Endothelial cell of hepatic sinusoid (primary cell): Measurements from ENCODE around the gene APOE.
"Not testable (repeated sequence)": the region's sequence is repeated elsewhere in the genome, so short reads cannot be mapped to it uniquely, and the experiment has no call there.

ENCODE experiments used
- in situ Hi-C: cut with HindIII; loops from 2 replicates; pipeline ENCODE4 v1.10.0; 2017; ENCODE audit warnings: low sequenced_read_pairs

The APOE gene

DNA sequence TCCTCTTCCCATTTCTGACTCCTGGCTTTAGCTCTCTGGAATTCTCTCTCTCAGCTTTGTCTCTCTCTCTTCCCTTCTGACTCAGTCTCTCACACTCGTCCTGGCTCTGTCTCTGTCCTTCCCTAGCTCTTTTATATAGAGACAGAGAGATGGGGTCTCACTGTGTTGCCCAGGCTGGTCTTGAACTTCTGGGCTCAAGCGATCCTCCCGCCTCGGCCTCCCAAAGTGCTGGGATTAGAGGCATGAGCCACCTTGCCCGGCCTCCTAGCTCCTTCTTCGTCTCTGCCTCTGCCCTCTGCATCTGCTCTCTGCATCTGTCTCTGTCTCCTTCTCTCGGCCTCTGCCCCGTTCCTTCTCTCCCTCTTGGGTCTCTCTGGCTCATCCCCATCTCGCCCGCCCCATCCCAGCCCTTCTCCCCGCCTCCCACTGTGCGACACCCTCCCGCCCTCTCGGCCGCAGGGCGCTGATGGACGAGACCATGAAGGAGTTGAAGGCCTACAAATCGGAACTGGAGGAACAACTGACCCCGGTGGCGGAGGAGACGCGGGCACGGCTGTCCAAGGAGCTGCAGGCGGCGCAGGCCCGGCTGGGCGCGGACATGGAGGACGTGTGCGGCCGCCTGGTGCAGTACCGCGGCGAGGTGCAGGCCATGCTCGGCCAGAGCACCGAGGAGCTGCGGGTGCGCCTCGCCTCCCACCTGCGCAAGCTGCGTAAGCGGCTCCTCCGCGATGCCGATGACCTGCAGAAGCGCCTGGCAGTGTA, 2.7 kb downstream of the APOE start:
- in situ Hi-C loops, result no loop called here

DNA sequence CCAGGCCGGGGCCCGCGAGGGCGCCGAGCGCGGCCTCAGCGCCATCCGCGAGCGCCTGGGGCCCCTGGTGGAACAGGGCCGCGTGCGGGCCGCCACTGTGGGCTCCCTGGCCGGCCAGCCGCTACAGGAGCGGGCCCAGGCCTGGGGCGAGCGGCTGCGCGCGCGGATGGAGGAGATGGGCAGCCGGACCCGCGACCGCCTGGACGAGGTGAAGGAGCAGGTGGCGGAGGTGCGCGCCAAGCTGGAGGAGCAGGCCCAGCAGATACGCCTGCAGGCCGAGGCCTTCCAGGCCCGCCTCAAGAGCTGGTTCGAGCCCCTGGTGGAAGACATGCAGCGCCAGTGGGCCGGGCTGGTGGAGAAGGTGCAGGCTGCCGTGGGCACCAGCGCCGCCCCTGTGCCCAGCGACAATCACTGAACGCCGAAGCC, 3.3 kb downstream of the APOE start:
- in situ Hi-C loops, result no loop called here

DNA sequence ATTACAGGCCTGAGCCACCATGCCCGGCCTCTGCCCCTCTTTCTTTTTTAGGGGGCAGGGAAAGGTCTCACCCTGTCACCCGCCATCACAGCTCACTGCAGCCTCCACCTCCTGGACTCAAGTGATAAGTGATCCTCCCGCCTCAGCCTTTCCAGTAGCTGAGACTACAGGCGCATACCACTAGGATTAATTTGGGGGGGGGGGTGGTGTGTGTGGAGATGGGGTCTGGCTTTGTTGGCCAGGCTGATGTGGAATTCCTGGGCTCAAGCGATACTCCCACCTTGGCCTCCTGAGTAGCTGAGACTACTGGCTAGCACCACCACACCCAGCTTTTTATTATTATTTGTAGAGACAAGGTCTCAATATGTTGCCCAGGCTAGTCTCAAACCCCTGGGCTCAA, 4.2 kb downstream of the APOE start:
- in situ Hi-C loops, result loop anchor here (10.0 kb wide), 1 partner anchor 65 kb away; no protein-coding TSS in a partner anchor

DNA sequence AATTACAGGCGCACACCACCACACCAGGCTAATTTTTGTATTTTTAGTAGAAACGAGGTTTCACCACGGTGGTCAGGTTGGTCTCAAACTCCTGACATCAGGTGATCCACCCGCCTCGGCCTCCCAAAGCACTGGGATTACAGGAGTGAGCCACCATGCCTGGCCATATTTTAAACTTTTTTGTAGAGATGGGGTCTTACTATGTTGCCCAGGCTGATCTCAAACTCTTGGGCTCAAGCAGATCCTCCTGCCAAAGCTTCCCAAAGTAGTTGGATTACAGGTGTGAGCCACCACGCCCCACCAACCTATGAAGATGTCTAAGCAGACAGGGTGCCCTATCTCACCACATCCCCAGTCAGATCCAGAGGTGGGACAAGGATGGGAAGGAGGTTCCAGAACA, 6.3 kb downstream of the APOE start:
- in situ Hi-C loops, result loop anchor here (10.0 kb wide), 1 partner anchor 63 kb away; no protein-coding TSS in a partner anchor

DNA sequence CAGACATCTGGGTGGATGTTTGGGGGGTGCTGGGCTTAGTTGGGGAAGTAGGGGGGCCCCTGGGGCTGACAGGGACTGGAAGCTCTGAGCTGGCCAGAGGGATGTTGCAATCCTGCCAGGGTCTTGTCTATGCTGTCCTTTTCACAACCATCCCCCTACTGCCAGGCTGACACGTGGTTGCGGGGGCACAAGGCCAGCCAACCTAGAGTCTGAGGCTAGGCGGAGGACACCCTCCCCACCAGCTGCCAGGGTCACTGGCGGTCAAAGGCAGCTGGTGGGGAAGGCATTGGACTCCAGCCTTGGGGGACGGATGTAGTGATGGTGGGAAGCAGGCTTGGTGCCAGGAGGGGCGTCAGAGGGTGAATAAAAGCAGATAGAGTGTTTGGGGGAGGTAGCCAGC, 7.3 kb downstream of the APOE start:
- in situ Hi-C loops, result loop anchor here (10.0 kb wide), 1 partner anchor 62 kb away; no protein-coding TSS in a partner anchor

DNA sequence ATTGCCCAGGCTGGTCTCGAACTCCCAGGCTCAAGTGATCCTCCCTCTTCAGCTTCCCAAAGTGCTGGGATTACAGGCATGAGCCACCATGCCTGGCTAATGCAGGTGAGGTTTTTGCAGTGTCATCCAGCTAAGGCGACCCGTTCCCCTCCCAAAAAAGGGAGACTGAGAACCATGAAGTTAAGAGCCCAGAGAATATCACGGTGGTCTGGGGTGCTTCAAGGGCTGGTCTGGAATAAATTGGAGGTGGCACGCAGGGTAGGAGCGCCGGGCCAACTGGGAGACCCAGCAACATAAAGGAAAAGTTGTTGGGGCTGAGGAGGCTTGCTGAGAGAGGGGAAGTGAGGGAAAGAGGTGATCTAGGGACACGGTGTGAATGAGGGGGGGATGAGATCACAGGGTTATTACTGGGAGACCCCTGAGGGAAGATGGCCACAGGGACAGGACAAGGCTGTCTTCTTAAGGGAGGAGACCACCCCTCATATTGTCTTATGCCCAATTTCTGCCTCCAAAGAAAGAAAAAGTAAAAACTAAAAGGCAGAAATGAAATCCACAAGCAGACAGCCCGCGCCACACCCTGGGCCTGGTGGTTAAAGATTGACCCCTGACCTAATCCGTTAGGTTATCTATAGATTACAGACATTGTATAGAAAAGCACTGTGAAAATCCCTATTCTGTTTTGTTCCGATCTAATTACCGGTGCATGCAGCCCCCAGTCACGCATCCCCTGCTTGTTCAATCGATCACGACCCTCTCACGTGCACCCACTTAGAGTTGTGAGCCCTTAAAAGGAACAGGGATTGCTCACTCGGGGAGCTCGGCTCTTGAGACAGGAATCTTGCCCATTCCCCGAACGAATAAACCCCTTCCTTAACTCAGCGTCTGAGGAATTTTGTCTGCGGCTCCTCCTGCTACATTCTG, 8.2 kb downstream of the APOE start:
- in situ Hi-C loops, result loop anchor here (10.0 kb wide), 1 partner anchor 61 kb away; no protein-coding TSS in a partner anchor

DNA sequence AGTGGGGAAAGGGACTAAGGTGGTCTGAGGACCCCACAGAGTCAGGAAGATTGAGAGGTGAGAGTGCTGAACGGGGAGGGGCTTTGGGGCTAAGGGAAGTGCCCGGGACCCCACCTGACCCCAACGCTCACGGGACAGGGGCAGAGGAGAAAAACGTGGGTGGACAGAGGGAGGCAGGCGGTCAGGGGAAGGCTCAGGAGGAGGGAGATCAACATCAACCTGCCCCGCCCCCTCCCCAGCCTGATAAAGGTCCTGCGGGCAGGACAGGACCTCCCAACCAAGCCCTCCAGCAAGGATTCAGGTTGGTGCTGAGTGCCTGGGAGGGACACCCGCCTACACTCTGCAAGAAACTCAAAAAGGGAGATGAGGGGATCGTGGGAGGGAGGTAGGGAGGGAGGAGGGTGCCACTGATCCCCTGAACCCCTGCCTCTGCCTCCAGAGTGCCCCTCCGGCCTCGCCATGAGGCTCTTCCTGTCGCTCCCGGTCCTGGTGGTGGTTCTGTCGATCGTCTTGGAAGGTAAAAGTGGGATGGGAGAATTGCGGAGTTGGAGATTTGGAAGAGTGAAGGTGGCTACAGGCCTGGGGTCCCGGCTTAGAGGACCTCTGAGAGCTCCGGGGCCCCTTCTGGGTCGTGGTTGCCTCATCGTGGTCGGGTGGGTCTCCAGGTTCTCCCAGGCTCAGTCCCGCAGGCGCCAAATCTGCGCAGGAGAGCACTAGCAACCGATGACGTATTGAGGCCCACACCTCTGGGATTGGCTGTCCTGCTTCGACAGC, 9.0 kb downstream of the APOE start, which contains the start of gene APOC1:
APOC1 (plus strand) TSS at position 176 of the 774 bp plus-strand sequence; CDS start at position 460, 284 bp downstream.
- in situ Hi-C loops, result loop anchor here (10.0 kb wide), 1 partner anchor 60 kb away; no protein-coding TSS in a partner anchor

DNA sequence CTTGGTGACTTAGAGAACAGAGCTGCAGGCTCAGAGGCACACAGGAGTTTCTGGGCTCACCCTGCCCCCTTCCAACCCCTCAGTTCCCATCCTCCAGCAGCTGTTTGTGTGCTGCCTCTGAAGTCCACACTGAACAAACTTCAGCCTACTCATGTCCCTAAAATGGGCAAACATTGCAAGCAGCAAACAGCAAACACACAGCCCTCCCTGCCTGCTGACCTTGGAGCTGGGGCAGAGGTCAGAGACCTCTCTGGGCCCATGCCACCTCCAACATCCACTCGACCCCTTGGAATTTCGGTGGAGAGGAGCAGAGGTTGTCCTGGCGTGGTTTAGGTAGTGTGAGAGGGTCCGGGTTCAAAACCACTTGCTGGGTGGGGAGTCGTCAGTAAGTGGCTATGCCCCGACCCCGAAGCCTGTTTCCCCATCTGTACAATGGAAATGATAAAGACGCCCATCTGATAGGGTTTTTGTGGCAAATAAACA, 18.7 kb downstream of the APOE start:
- in situ Hi-C loops, result no loop called here

DNA sequence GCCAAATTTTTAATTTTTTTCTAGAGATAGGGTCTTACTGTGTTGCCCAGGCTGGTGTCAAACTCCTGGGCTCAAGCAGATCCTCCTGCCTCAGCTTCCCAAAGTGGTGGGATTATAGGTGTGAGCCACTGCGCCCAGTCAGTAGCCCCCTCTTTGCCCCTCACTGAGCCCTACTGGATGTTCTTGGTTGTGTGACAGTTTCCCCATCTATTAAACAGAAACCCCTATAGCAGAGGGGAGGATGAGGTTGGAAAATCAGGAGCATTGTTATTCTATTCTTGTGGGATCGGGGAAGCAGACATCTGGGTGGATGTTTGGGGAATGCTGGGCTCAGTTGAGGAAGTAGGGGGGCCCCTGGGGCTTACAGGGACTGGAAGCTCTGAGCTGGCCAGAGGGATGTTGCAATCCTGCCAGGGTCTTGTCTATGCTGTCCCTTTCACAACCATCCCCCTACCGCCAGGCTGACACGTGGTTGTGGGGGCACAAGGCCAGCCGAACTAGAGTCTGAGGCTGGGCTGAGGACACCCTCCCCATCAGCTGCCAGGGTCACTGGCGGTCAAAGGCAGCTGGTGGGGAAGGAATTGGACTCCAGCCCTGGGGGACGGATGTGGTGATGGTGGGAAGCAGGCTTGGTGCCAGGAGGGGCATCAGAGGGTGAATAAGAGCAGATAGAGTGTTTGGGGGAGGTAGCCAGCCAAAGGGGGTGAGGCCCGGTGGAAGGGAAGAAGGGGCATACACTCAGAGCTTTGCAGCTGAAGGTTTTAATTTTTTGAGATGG, 19.7 kb downstream of the APOE start:
- in situ Hi-C loops, result no loop called here

DNA sequence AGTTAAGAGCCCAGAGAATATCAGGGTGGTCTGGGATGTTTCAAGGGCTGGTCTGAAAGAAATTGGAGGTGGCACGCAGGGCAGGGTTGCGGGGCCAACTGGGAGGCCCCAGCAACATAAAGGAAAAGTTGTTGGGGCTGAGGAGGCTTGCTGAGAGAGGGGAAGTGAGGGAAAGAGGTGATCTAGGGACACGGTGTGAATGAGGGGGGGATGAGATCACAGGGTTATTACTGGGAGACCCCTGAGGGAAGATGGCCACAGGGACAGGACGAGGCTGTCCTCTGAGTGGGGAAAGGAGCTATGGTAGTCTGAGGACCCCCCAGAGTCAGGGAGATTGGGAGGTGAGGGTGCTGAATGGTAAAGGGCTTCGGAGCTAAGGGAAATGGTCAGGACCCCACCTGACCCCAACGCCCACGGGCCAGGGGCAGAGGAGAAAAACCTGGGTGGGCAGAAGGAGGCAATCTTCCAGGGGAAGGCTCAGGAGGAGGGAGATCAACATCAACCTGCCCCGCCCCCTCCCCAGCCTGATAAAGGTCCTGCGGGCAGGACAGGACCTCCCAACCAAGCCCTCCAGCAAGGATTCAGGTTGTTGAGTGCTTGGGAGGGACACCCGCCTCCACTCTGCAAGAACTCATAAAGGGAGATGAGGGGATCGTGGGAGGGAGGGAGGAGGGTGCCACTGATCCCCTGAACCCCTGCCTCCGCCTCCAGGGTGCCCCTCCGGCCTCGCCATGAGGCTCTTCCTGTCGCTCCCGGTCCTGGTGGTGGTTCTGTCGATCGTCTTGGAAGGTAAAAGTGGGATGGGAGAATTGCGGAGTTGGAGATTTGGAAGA, 20.9 kb downstream of the APOE start:
- in situ Hi-C loops, result not testable (repeated sequence)

DNA sequence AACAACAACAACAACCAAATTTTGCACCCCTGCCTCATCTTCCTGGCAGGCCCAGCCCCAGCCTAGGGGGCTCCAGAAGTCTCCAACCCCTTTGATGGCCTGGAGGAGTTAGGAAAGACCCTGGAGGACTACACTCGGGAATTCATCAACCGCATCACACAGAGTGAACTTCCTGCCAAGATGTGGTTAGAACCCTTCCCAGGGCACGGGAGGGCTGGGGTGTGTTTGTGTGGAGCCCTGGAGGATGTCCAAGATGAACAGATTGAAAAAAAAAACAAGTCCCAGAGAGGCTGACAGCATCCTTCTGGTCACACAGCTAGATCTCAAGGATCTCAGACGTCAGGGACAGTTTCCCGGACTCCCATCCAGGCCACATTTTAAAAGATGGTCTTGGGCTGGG, 22.1 kb downstream of the APOE start:
- in situ Hi-C loops, result no loop called here

DNA sequence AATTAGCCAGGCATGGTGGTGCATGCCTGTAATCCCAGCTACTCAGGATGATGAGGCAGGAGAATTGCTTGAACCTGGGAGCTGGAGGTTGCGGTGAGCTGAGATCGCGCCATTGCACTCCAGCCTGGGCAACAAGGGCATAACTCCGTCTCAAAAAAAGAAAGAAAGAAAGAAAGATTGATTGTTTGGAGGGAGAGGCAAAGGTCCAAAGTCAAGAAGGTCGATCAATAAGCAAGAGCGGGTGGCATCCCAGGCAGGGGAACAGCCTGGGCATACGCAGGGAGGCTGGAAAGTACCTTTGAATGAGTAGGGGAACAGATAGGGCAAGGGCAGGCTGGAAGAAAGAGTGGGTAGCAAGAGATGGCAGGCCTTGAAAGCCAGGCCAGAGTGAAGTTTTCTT, 24.5 kb downstream of the APOE start:
- in situ Hi-C loops, result no loop called here

DNA sequence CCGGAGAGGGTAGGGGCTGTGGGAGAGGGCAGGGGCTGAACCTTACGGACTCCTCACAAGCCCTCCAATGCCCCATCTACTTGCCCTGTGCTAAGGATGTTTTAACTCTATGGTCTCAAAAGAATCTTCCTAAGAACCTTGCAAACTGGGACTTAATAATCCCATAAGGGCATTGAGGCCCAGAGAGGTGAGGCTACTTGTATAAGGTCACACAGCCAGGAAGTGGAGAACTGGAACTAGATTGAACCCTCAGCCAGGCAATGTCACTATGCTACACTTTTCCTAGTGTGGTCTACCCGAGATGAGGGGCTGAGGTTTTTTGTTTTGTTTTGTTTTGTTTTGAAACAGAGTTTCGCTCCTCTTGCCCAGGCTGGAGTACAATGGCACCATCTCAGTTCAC, 25.9 kb downstream of the APOE start:
- in situ Hi-C loops, result no loop called here

DNA sequence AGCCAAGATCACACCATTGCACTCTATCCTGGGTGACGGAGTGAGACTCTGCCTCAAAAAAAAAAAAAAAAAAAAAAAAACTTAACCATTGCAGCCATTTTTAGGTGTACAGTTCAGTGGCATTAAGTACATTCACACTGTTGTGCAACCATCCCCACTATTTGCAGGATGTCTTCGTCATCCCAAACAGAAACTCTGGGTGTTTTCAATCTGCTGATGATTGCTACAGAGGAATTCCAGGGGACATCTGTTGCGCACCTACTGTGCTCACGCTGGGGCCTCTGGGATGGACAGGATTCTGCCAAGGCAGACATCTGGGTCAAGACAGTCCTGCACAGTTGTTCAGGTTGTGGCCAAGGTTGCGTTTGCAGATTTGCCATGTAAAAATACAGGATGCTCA, 34.1 kb downstream of the APOE start:
- in situ Hi-C loops, result no loop called here

DNA sequence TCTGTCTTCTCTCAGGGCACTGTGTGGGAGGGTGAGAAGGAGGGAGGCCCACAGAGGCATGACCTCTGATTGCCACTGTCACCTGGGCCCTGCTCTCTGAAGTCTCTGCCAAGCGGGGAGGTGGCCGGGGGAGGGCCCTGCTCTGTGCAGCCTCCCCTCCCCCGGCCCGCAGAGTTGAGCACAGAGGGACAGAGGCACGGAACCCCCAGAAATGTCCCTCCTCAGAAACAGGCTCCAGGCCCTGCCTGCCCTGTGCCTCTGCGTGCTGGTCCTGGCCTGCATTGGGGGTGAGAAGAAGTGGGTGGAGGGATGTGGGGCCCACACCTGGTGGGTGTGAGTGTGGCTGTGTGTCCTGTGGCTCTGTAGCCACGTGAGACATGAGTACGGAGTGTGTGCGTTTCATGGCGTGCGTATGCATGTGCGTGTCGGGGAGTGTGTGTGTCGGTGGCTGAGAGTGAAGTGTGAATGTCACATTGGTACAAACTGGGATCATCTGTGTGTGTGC, 36.5 kb downstream of the APOE start, which contains the start of gene APOC4:
APOC4 (plus strand) TSS at position 171 of the 505 bp plus-strand sequence; CDS start at position 212, 41 bp downstream.
- in situ Hi-C loops, result no loop called here

DNA sequence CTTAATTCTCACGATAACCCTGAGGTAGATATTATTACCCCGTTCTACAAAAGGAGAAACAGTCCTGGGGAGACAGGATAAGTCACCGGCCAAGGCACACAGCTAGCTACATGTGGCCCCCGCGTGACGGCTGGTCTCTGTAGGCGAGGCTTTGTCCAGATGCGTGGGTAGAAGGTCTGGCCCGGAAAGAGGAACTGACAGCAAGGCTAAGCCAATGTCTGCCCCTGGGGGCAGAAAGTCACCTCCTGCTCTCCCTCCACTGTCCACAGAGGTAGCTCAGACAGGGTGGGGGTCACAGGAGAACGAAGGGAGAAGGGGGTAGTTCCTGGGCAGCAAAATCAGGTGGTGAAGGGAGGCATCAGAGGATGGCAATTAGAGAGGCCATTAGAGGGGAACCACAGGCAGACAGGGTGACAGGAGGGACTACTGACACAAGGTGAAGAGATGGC, 38.2 kb downstream of the APOE start:
- in situ Hi-C loops, result no loop called here

DNA sequence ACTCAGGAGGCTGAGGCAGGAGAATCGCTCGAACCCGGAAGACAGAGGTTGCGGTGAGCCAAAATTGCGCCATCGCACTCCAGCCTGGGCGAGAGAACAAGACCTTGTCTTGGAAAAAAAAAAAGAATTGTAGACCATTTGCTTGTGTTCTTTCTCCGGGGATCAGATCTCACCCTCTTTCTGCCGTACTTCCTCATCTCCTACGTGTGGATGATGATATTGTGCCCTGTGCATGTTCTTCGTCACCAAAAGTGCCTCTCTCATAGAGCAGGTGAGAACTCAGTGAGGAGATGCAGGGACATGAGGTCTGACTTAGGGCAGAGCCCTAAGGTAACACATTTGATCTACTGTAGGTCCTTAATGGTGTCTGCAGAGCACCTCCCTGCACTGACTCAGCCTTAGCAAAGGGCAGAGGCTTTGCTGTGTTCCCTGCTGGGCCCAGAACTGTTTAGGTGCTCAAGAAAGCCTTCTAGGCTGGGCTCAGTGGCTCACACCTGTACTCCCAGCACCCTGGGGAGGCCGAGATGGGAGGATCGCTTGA, 41.5 kb downstream of the APOE start:
- in situ Hi-C loops, result no loop called here

DNA sequence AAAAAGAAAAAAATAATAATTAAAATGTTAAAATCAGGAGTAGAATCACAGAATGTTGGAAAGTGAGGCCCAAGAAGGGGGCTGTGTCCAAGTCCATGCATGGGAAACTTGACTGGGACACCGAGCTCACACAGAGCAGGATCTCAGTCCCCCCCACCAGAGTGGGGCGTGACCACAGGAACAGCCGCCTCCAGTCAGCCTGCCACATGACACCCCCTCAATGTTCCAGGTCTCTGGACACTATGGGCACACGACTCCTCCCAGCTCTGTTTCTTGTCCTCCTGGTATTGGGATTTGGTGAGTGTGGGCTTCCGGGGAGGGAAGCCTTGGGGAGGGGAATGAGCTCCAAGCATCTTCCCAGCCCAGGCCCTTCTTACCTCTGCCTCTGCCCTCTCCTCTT, 42.6 kb downstream of the APOE start:
- in situ Hi-C loops, result no loop called here
